Stimulated activated CD8-positive, alpha-beta memory T cell treated with anti-CD3 and anti-CD28 coated beads, Interleukin-15, amount 100 ng/mL, for 4 hours (primary cell): ENCODE results near the gene PABPC5.

ENCODE experiments used
- DNase-seq, 2 donors: peaks; one replicate each; pipeline ENCODE4 v3.0.0-alpha.2; 2020; ENCODE audit warnings: low read depth in 2 of 2

Gene PABPC5

DNA sequence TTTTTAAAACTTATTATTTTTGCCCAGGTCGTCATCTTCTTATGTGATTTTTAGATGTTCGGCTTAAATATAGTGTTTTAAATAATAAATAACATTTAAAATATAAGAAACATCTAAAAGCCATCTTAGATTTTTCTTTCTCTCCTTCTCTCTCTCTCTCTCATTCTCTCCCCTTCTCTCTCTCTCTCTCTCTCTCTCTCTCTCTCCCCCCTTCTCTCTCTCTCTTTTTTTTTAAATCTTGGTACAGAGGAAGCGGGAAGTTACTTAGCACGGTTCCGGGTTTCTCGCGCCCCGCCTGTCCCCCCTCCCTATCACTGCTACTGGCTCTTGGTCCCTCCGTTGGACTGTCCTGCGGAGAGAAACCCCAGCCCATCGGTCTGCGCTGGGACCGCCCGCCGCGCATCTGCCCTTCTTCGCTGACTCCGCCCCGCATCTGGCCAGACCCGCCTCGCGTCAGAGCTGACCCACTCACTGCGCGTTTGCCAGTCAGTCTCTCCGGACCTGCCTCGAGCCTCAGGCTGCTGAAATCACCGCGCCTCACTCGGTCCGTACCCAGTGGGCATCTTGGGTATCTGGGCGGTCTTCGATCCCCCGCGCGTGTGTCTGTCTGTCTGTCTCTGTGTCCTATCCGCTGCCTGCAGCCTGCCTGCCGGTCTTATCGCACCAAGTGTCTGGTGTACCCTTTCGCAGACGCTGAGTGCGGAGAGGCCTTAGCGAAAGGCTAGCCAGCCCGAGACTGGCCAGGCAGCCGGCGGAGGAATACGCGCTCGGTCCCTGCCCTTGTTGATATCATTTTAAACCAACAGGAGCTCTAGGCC is at the start of gene PABPC5:
Gene PABPC5, plus strand, starts transcription at position 489 of the 818 bp plus-strand sequence. CDS start 739 bp downstream, outside the sequence.
- DNase-seq = no peak

DNA sequence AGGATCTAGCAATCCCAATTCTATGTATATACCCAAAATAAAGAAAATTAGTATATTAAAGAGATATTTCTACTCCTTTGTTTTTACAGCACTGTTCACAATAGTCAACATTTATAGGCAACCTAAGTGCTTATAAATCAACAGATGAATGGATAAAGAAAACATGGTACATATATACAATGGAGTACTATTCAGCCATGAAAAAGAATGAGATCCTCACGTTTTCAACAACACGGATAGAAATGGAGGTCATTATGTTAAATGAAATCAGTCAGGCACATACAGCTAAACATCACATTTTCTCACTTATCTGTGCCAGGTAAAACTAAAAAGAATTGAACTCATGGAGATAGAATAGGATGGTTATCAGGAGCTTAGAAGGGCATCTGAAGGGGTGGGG is 45.6 kb upstream of the PABPC5 start:
- no peak for DNase-seq

DNA sequence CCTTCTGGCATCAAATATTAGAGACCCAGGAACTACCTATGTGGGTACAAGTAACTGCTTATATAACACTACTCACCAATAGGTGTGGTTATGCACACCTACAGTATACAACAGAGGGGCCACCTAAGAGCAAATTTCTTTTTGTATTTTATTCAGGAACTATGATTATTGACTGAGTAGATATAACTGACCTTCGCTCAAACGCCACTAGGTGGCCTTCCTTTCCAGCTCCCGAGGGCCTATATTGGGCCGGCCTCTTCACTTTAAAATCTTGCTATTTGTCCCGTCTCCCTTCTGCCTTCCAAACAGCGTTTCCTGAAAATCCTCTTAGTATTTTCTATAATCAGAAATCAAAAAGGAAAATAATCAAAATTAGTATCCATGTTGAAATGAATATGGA is 19.9 kb upstream of the PABPC5 start:
- no peak for DNase-seq

DNA sequence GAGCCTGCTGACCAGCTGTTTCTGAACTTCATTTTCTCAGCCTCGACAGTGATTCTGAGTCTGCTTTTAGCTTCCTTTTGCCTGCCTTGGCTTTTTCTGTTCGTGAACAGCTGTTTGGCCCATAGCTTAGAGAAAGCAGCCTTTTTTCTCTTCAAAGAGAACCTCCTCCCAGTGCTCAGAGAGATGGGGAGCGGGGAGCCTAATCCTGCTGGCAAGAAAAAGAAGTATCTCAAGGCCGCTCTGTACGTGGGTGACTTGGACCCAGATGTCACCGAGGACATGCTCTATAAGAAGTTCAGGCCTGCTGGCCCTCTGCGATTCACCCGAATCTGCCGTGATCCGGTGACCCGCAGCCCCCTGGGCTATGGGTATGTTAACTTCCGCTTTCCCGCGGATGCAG is 756 bp downstream of the PABPC5 start:
- DNase-seq = no peak
